Left forelimb (tissue), 1 donor: ENCODE results near the gene CETP.
A peak's percentile ranks its signal among the peaks of the same experiment; 100 is the strongest.

ENCODE experiments used
- DNase-seq: peaks from one replicate; pipeline ENCODE4 v3.0.0-alpha.2; 2018; ENCODE audit warnings: low spot score

Gene CETP

DNA sequence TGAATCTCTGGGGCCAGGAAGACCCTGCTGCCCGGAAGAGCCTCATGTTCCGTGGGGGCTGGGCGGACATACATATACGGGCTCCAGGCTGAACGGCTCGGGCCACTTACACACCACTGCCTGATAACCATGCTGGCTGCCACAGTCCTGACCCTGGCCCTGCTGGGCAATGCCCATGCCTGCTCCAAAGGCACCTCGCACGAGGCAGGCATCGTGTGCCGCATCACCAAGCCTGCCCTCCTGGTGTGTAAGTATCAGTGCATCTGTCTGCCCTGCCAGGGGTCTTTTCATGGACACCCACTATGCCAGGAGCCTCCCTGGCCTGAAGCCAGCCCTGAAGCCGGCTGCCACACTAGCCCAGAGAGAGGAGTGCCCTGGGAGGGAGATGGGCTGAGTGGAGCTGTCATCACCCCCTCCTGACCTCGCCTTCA is at the start of gene CETP:
CETP (plus strand) TSS at position 100 of the 431 bp plus-strand sequence; CDS start at position 130, 30 bp downstream.
- DNase-seq = no peak

DNA sequence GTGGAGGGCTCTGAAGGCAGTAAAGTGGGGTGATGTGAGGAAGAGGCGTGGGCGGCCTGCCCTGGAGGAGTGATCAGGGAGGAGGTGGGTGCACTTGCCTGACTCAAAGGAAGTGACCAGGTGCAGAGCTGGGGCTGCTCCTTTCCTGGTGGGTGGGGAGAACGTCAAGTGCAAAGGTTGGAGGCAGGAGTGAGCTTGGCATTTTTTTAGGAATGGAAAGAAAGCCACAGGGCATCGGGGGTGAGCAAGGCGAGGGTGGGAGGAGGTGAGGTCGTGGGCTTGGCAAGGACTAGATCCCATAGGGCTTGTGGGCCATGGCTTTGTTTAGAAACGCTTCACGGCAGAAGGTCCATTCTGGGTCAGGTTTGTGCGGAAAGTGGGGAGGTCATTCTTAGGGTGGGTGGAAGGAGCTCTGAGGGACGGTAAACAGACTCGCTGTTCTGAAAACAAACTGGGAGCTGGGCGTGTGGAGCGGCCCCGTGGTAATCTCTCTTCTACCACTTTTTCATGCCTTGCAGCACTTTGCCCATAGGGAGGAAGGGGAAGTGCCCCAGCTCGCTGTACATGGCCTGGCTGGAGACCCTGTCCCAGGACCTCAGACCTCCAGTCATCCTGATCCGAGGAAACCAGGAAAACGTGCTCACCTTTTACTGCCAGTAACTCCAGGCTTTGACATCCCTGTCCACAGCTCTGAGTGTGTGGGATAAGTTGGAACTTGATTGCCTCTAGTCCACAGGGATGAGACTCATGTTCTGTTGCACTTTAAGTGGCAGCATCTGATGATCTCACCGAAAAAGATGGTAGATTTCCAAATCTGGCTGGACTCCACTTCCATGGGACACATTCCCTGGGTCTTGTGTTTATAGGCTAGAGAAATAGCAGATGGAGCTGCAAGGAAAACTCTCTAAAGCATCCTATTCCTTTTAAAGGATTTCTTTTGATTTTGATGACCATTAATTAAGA is 48.7 kb upstream of the CETP start:
- no peak for DNase-seq

GRCh38 chr16:56914896-56915295 is 46.9 kb upstream of the CETP start:
- no peak for DNase-seq

- no peak for DNase-seq
These were observed 46.2 kb upstream of the CETP start for GRCh38 chr16:56915336-56916119.

DNA sequence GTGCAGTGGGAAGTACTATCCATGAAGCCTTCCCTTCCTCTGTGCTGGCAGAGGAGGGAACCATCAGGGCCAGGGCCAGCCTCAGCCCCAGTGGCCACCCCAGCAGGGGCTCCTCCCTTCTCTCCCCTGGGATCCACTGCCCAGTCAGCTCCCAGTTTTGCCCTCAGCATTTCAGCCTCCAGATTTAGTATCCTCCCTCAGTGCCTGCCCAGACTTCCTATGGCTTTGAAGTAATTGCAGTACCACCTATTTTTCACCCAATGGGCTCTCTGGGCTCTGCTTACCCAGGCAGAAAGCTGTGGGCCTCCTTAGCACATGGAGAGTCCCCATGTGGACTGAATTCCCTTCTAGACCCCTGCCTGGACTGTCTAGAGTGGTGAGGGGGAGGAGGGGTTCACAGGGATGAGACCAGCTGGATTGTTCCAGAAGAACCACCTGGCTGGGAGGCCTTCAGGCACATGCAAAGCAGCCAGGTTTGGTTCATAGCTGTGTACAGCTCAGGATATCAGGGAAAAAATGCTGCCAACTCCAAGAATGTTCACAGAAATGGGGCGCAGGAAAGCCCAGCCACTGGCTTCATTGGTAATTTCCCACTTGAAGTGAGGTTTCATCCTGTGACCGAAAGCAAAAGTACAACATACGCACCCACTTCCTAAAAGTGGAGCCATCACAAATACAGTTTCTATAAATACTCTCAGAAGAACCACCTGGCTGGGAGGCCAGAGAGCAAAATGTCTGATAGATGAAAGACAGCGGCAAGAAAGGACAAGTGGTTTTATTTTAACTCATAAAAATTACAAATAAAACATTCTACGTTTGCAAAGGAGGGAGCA is 45.0 kb upstream of the CETP start:
- DNase-seq = no peak

- no peak for DNase-seq
These were observed 43.2 kb upstream of the CETP start for GRCh38 chr16:56918467-56919012.

DNA sequence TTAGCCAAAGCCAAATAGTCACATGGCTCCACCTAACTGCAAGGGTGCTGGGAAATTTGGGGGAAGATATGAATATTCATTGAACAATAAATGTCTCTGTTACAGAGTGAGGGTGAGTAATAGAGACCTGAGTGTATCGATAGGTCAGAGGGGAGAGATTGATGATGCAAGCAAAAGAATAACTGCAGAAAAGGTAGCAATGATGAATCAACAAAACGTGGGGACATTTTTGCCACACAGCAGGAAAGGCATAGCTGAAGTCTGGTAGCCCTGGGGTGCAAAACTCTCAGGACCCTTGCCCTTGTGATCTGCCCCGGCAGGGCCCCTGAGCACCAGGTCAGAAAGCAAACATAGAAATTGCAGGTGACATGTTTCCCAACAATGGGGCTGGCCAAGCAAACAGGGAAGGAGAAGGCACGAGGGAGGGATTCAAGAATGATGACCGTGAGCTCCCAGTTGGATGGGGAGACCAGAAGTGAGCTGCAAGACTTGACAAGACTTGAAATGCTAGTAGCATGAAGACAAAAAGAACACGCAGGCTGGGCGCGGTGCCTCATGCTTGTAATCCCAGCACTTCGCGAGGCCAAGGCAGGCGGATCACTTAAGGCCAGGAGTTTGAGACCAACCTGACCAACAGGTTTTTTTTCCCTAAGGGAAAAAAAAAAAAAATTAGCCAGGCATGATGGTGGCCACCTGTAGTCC is 42.5 kb upstream of the CETP start:
- DNase-seq = no peak

DNA sequence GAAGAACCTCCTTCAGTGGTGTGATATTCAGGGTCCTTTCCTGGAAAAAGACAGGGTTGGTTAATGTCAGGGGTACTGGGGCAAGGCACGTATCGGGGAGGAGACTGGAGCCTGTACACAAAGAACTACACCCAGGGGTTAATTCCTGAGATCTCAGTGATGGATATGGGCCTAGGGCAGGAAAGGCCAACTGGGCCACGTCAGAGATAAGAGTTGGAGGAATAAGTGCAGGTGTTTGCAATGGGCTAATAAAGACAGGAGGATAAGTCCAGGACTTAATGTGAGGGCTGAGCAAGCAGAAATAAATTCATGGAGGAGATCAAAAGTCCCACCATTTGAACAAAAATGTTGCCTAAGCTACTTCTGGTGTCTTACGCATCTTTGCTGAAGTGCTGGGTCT is 40.2 kb upstream of the CETP start:
- DNase-seq = no peak

- no peak for DNase-seq
These were observed 38.2 kb upstream of the CETP start for GRCh38 chr16:56923481-56924091.

DNA sequence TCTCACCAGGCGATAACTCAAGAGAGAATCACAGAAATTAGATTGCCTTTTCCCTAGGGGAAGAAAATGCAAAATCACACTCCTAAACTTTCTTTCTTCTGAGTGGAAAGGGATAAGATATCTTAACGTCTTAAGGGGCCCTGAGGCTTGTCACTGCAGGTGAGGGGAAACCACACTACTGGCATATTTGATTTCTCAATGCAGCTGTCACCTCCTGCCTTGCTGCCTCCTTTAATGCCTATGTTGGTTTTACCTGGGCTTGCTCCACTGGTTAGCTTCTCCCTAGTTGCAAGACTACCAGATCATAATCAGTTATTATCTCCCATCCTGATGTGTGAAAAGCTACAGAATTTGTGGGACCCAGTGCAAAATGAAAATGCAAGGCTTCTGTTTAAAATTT is 34.3 kb upstream of the CETP start:
- no peak for DNase-seq

DNA sequence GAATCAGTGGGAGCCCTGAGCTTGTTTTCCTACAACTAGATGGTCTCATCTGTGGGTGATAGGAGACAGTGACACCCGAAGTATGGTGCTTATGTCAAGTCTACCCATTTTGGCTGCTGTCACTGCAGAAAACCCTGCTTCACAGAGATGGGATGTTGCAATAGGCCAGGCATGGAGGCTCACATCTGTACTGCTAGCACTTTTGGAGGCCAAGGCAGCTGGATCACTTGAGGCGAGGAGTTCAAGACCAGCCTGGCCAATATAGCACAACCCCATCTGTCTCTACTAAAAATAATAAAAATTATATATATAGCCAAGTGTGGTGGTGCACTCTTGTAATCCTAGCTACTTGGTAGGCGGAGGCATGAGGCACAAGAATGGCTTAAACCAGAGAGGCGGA is 32.1 kb upstream of the CETP start:
- no peak for DNase-seq

DNA sequence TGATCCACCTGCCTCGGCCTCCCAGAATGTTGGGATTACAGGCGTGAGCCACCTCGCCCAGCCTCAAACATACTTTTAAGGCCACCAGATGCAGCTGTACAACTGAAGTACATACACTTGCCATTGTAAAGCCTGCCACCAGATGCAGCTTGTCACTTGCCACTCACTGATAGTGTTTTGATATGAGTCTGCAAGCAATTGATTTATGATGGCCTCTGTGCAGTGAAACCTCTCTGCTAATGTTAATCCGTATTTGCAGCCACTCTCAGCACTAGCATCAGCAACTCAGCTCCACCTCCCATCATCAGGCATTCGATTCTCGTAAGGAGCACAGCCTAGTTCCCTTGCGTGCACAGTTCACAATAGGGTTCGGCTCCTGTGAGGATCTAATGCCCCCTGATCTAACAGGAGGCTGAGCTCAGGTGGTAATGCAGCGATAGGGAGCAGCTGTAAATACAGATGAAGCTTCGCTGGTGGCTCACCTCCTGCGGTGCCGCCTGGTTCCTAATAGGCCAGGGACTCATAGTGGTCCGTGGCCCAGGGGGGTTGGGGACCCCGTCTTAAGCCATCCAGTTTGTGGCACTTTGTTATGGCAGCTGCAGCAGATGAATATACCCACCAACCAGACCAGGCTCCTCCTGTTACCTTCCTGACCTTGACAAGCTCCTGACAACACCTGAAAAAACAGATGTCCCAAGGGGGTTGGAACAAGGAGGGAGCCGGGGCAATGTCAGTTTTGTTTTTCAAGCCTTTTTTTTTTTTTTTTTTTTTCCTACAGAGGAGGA is 31.1 kb upstream of the CETP start:
- DNase-seq = no peak

- DNase-seq = no peak
These were observed 30.4 kb upstream of the CETP start for GRCh38 chr16:56931271-56931891.

GRCh38 chr16:56931892-56932720 is 29.6 kb upstream of the CETP start, which contains the start of gene HERPUD1:
Gene HERPUD1, plus strand, starts transcription at chr16:56932142. Its CDS starts 103 bp downstream, at chr16:56932245.
- peak; percentile 99 for DNase-seq

DNA sequence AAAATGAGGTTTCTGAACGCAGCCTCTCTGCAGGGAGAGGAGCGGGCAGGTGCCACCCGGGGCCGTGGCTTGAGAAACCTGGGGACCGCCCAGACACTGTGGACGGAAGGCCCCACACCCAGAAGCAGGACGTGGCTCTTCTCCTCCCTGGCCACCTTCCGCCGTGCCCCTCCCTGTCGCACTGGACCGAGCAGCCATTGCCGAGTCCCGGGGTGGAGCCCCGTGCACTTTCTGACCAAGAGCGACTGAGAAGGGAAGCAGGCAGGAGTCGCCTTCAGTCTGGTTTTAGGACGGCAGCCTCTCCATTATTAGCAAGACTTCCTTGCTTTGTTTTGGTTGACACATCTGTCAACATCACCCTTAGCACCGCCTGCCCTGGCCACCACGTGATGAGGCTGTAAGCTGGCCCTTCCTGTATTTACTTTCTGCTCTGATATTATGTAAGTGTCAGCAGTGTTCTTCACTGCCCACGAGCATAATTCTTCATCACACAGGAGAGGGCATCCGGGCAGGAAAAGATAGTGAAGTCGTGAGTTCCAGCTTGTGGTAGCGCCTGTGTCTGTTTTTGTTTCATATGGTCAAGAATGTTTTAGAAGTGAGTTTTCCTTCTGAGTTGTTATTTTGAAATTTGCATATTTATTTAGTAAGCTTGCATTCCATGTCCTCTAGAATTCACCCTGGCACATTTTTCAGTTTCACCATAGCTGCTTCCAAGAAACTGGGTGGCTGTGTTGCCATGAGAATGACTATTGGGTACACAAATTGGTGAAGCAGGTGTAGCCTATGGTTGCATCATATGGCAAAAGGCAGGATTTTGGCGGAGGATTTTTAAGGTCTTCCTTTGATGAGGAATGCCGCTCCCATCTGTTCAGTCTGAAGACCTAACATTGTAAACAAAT is 28.8 kb upstream of the CETP start:
- DNase-seq = peak; percentile 82

DNA sequence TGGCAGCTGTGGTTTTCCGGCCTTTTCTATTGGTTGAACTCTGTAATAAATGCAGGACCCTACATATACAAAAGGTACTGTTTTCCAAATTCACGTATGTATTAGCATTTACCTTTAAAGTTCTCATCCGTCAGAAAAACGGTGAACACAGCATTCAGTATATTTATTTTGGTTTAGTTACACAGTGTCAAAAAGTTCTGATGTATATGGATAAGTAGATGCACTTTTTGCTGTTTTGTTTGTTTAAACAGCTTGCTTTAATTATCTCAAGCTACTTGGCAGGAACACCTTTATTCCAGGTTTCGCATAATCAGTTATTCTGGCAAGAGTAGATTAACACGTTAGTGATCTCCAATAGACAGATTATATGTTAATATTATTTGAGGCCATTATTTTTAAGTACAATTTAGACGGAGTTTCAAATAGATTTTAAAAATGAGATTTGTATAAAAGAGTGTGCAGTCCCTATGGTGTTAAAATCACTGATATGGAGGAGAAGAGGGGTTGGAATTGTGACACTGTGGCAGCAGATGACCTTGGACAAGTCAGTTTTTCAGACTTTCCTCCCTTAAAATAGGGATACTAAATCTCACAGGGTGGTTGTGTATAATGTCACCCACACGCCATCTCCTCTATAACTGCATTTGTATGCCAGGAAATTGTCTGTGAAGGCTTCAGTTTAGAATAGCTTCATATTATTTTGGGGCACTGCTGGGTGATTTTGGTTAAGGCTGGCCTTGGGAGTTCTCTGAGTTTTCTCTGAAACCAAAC is 27.7 kb upstream of the CETP start:
- DNase-seq = no peak
